Cardiac muscle cell (in vitro differentiated cells and primary cell): Measurements from ENCODE around the gene DYNLT1. TPM values are rescaled to one million over a fixed set of nuclear protein-coding genes. Genes with fewer than 3 reads are reported as not detected.

Experiments used
- DNase-seq, 2 donors: peaks; one replicate each; pipeline versions ENCODE4 v3.0.0 to v3.0.0-alpha.2; 2010 to 2017; ENCODE audit warnings: low read depth in 1 of 2, low spot score in 1 of 2
- H3K27ac ChIP-seq: fragments of 200-600 bp; sonication (generic); 2 replicates; pipeline ENCODE4 v1.5.1; 2016
- H3K27me3 ChIP-seq: fragments of 200-600 bp; sonication (generic); 2 replicates; pipeline ENCODE4 v1.6.0; 2016; ENCODE audit warnings: control low read depth
- H3K36me3 ChIP-seq: fragments of 200-600 bp; sonication (generic); 2 replicates; pipeline ENCODE4 v1.5.1; 2016; ENCODE audit warnings: control low read depth
- H3K4me1 ChIP-seq: fragments of 200-600 bp; sonication (generic); 2 replicates; pipeline ENCODE4 v1.8.1; 2017; ENCODE audit warnings: low read depth, mild to moderate bottlenecking, mixed run types
- H3K4me3 ChIP-seq: fragments of 200-600 bp; sonication (generic); 2 replicates; pipeline ENCODE4 v1.5.1; 2016; ENCODE audit warnings: mild to moderate bottlenecking
- H3K9me3 ChIP-seq: fragments of 200-600 bp; sonication (generic); 2 replicates; pipeline ENCODE4 v1.5.1; 2017; ENCODE audit warnings: low read depth, mild to moderate bottlenecking, control low read depth
- CTCF ChIP-seq: IDR thresholded peaks from 2 replicates; pipeline ENCODE4 v1.5.1; 2012; ENCODE audit warnings: low read depth, mild to moderate bottlenecking, low read length
- polyA plus RNA-seq: library from polyadenylated mRNA; unstranded; fragments of >200 nt; fragmentation: Nextera tagmentation; extraction: Ambion mirVana; gene quantifications from 2 replicates; pipeline ENCODE4 v1.2.1, GENCODE V29; 2016
- total RNA-seq: library from RNA; depleted of rRNA; stranded (reverse); fragments of >200 nt; gene quantifications from 2 replicates; pipeline ENCODE4 v1.2.3, GENCODE V29; 2016

The DYNLT1 gene
- total and polyA plus RNA-seq, 2 experiments from 2014 or later: 86.5 to 459 TPM

GRCh38 chr6:158629367-158630221, 14.9 kb downstream of the DYNLT1 start:
- Histone ChIP-seq H3K9me3 (no peaks in the 10 kb centered on the region), H3K36me3 (peaks cover 7% of the 10 kb centered on the region), H3K4me3 (no peak overlapping the region), H3K4me1 (peaks cover 40% of the 10 kb centered on the region), H3K27me3 (no peaks in the 10 kb centered on the region), H3K27ac (peak overlapping the region; percentile 70)
- TF ChIP-seq CTCF: no peak
- DNase-seq: peak in 1 of 2 donors; percentile 56

DNA sequence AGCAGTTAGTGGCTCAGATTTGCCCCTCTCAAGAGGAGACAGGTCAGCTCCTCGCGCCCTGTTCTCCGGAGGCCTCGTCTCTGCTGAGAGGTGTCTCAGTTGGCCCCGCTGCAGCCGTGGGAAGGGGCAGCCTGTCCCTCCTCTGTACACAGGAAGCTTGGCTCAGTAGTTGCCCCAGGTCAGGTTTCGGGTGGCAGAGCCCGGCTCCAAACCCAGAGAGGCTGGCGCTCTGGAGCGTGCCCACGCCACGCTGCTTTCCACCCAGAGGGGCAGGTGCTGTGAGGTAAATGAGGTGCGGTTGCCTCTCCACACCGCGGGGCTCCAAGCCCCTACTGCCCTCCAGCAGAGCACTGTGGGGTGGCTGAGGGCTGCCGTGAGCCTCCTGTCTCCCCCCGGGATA, 16.0 kb downstream of the DYNLT1 start:
- H3K27me3 ChIP-seq: no peaks in the 10 kb centered on the region
- no peaks in the 10 kb centered on the region for H3K9me3 ChIP-seq
- H3K36me3 ChIP-seq: peaks cover 1% of the 10 kb centered on the region
- no peak overlapping the region for H3K4me3 ChIP-seq
- H3K27ac ChIP-seq: peak overlapping the region; percentile 70
- peaks cover 40% of the 10 kb centered on the region for H3K4me1 ChIP-seq
- DNase-seq: no peak
- no peak for TF ChIP-seq CTCF

- no peak for TF ChIP-seq CTCF
Measured at GRCh38 chr6:158627940-158628211, 16.7 kb downstream of the DYNLT1 start.

DNA sequence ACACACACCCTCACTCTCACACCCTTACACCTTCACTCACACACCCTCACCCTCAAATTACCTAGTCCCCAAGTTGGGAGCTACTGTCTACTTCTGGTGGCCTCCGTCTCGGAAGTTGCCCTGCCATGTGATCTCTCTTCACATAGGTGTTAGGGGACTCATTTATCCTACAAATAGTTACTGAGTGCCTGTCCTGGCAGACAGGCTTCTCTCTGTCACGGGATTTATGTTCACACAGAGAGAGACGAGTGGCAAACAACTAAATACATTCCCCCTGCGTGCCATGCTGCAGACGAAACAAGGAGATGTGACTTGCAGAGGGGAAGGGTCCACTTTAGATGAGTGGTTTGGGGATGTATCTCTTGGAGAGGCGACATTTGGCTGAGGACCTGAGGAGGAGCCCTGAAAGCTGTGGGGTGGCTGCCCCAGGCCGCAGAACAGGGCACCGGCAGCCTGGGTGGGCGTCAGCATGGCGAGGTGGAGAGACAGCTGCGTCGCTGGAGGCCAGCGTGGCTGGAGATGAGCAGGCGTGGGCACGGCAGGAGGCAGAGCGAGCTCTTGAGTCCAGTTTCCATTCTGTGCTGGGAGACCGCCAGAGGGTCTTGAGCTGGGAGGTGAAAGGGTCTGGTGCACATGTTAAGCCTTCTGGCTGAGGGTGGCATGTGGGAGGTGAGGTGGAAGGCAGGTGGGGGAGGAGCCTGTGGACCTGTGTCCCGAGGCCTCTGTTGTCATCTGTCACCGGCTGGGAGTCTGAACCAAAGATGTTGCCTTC, 17.2 kb downstream of the DYNLT1 start:
- no peaks in the 10 kb centered on the region for H3K9me3 ChIP-seq
- H3K4me1 ChIP-seq: peaks cover 40% of the 10 kb centered on the region
- no peak for DNase-seq
- H3K27me3 ChIP-seq: no peaks in the 10 kb centered on the region
- TF ChIP-seq CTCF: no peak
- peak overlapping the region; percentile 70 for H3K27ac ChIP-seq
- H3K36me3 ChIP-seq: no peaks in the 10 kb centered on the region
- H3K4me3 ChIP-seq: no peak overlapping the region

More at GRCh38 chr6:158627940-158628211, 16.7 kb downstream of the DYNLT1 start:
- H3K36me3 ChIP-seq: no peaks in the 10 kb centered on the region
- no peak for DNase-seq
- no peak overlapping the region for H3K4me3 ChIP-seq
- H3K27ac ChIP-seq: peak overlapping the region; percentile 70
- no peaks in the 10 kb centered on the region for H3K27me3 ChIP-seq
- peaks cover 40% of the 10 kb centered on the region for H3K4me1 ChIP-seq
- H3K9me3 ChIP-seq: no peaks in the 10 kb centered on the region

DNA sequence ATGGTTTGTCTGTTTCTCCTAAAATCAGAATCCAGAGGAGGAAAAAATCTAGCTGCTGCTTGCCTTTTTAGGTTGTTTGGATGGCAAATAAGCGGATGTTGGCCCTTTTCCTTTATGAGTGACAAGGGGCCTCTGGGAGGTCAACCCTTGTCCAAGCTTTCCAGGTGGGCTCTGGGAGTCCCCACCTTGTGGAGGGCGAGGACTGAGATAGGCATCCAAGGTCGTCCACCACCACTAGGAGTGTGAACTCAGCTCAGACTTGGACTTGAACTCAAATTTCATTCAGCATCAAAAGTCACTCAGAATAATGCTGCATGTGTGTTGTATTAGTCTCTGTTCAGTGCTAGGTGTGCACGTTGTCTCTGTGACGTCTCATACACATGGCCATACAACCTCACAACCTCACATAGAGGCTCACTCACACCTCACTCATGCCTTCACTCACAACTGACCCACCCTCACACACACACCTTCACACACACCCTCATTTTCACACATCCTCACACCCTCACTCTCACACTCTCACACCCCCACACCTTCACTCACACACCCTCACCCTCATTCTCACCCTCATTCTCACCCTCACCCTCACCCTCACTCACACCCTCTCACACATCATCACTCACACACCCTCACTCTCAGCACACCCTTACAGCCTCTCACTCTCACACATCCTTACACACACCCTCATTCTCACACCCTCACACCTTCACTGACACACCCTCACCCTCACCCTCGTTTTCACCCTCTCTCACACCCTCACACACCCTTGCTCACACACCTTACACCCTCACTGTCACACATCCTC, 18.0 kb downstream of the DYNLT1 start:
- peaks cover 35% of the 10 kb centered on the region for H3K4me1 ChIP-seq
- no peak overlapping the region for H3K4me3 ChIP-seq
- no peak for DNase-seq
- TF ChIP-seq CTCF: no peak
- peak overlapping the region; percentile 70 for H3K27ac ChIP-seq
- H3K27me3 ChIP-seq: no peaks in the 10 kb centered on the region
- H3K36me3 ChIP-seq: peaks cover 2% of the 10 kb centered on the region
- H3K9me3 ChIP-seq: no peaks in the 10 kb centered on the region
